Measurements from ENCODE around the gene IQCK. TPM values are rescaled to one million over a fixed set of nuclear protein-coding genes. Genes with fewer than 3 reads are reported as not detected.

IQCK gene
- total RNA-seq, 1 donor from 2014 or later = 0.71 TPM

- intact Hi-C loops (cut with micrococcal nuclease) = no loop called here
Observed at GRCh38 chr16:19882646-19883045, 164.6 kb downstream of the IQCK start.

GRCh38 chr16:19883296-19883965 is 165.4 kb downstream of the IQCK start:
- intact Hi-C loops (cut with micrococcal nuclease) = no loop called here

- intact Hi-C loops (cut with micrococcal nuclease) = no loop called here
Observed at GRCh38 chr16:19883966-19884485, 166.0 kb downstream of the IQCK start.

- intact Hi-C loops (cut with micrococcal nuclease) = no loop called here
Observed at GRCh38 chr16:19884611-19885450, 166.8 kb downstream of the IQCK start, which contains the start of gene GPRC5B. Gene GPRC5B (minus strand): TSS chr16:19884848. CDS start chr16:19872845, 12,003 bp downstream.

GRCh38 chr16:19885451-19886072 is 167.5 kb downstream of the IQCK start:
- intact Hi-C loops (cut with micrococcal nuclease) = loop anchor here (1.0 kb wide), 7 partner anchors 167 to 799 kb away; partner anchors contain the start of genes CCP110, IQCK, KNOP1 and VPS35L

- intact Hi-C loops (cut with micrococcal nuclease) = loop anchor here (1.0 kb wide), 7 partner anchors 168 to 800 kb away; partner anchors contain the start of genes CCP110, IQCK, KNOP1 and VPS35L
Observed at GRCh38 chr16:19886073-19886941, 168.2 kb downstream of the IQCK start.

- intact Hi-C loops (cut with micrococcal nuclease) = no loop called here
Observed at GRCh38 chr16:19888834-19889233, 170.8 kb downstream of the IQCK start.

- intact Hi-C loops (cut with micrococcal nuclease) = no loop called here
Observed at GRCh38 chr16:19890901-19891300, 172.8 kb downstream of the IQCK start.

GRCh38 chr16:19892902-19893301 is 174.8 kb downstream of the IQCK start:
- intact Hi-C loops (cut with micrococcal nuclease) = no loop called here

GRCh38 chr16:19894586-19894985 is 176.5 kb downstream of the IQCK start:
- intact Hi-C loops (cut with micrococcal nuclease) = no loop called here

- intact Hi-C loops (cut with micrococcal nuclease) = no loop called here
Observed at GRCh38 chr16:19896951-19897350, 178.9 kb downstream of the IQCK start.

GRCh38 chr16:19898166-19898565 is 180.1 kb downstream of the IQCK start:
- intact Hi-C loops (cut with micrococcal nuclease) = loop anchor here (2.0 kb wide), 1 partner anchor 403 kb away; no protein-coding TSS in a partner anchor

- intact Hi-C loops (cut with micrococcal nuclease) = loop anchor here (1.0 to 2.0 kb wide), 2 partner anchors 402 to 484 kb away; no protein-coding TSS in a partner anchor
Observed at GRCh38 chr16:19898924-19899604, 181.0 kb downstream of the IQCK start.

GRCh38 chr16:19899605-19899955 is 181.5 kb downstream of the IQCK start:
- intact Hi-C loops (cut with micrococcal nuclease) = loop anchor here (1.0 to 2.0 kb wide), 2 partner anchors 401 to 484 kb away; no protein-coding TSS in a partner anchor

GRCh38 chr16:19901164-19901563 is 183.1 kb downstream of the IQCK start:
- intact Hi-C loops (cut with micrococcal nuclease) = no loop called here

- intact Hi-C loops (cut with micrococcal nuclease) = loop anchor here (1.0 kb wide), 2 partner anchors 393 to 478 kb away; no protein-coding TSS in a partner anchor
Observed at GRCh38 chr16:19907161-19907992, 189.3 kb downstream of the IQCK start.
